Measurements from ENCODE around the gene TXNRD3.

Gene TXNRD3

DNA sequence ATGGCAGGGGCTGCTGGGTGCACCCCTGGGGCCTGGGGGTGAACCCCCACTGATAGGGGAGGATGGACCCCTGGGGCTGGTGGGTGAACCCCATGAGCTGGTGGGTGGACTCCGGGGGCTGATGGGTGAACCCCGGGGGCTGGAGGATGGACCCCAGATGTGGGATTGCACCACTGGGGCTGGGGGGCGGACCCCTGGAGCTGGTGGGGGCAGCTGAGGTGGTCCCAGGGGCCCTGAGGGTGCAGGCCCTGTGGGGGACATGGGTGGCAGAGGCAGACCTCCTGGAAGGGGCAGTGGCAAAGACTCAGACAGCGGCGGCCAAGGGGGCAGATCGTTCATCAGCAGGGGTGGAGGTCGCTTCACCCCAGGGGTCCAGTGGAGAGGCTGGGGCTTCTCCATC, 17.4 kb upstream of the TXNRD3 start:
- DNase-seq (ENCODE audit: low read depth, low spot score) = no peak

DNA sequence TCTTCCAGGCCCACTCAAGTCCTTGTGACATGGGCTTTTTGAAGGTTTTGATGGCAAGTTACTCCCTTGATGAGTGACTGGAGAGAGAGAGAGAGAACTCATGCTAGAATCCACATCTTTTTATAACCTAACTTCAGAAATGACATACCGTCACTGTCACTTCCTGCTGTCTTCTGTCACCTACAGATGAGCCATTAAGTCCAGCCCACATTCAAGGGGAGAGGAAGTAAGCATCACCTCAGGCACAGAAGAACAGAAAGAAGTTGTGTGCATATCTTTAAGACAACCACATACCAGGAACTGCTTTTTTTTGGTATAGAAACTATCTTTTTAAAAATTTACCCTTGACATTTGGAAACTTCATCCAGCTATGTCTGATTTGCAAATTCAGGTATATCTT, 16.6 kb upstream of the TXNRD3 start:
- no peak for DNase-seq (ENCODE audit: low read depth, low spot score)

DNA sequence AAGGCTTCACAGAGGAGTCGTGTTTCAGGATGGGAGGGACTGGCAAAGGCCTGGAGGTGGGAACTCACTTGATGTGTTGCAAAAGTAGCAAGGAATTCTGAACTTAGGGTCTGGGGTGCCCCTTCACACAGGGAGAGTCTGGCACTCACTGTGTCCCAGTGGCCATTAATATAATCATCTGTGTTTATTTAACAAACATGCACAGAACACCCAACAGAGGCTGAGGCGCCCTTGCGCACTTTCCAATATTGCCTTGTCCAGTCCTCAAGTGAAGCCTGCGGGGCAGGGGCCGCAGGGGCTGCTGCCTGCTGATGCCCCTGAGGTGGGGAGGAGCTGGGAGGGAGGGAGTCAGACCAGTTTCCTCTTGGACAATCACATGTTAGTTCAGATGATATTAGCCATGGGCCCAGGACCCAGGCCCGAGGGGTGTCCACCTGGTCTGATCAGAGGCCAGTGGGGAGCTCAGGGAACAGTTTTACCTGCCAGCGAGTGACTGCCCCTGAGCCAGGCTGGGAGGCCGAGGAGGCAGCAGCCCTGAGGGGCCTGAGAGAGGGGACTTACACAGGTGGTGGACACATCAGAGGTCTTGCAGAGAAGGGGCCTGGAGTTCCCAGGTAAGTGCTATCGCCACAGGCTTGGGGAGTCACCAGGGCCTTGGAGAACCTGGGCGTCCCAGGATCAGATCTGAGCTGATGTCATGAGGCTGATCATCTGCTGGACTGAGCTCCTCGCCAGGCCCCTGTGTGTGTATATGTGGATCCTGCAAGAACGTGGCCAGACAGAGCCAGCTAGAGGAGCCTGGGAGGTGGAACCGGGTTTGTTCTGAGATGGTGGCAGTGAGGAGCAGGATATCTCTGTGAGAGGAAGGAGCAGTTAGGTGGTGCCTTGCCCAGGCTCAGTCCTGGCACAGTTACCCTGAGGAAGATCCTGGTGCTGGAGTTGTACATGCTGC, 13.8 kb upstream of the TXNRD3 start:
- DNase-seq (ENCODE audit: low read depth, low spot score) = no peak

DNA sequence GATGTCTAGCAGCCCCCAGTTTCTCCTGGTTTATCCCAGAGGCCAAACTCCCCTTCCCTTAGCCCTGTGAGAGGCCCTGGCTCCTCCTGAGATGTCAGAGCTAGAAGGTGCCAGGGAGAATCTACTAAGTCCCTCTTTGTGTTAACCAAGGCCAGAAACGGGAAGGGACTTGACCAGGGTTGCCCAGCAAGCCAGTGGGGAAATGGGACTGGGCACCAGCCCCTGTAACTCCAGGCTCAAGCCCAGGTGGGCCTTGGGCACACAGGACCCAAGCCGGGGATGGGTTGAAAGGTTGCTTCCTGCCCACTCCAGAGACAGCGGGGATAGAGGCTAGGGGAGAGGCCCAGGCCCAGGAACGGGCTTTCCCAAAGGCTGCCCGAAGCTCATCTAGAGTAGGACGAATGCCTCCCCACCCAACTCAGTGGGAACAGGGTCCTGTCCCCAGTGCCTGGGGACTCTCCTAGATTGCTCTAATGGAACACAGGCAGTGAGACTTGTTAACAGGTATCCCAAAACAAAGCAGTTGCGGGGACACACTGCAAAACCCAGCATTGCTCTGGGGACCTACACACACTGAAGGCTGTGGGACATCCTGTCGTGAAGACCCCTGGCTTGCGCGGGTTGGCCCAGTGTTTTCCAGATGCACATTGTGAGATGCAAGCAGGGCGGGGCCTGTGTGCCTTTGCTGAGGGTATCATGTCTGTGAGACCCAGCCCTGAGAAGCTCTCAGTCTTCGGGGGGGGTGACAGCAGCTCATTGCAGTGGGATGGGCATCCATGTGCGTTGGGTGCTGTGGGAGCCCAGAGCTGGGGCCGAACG, 12.9 kb upstream of the TXNRD3 start:
- DNase-seq (ENCODE audit: low read depth, low spot score) = no peak

DNA sequence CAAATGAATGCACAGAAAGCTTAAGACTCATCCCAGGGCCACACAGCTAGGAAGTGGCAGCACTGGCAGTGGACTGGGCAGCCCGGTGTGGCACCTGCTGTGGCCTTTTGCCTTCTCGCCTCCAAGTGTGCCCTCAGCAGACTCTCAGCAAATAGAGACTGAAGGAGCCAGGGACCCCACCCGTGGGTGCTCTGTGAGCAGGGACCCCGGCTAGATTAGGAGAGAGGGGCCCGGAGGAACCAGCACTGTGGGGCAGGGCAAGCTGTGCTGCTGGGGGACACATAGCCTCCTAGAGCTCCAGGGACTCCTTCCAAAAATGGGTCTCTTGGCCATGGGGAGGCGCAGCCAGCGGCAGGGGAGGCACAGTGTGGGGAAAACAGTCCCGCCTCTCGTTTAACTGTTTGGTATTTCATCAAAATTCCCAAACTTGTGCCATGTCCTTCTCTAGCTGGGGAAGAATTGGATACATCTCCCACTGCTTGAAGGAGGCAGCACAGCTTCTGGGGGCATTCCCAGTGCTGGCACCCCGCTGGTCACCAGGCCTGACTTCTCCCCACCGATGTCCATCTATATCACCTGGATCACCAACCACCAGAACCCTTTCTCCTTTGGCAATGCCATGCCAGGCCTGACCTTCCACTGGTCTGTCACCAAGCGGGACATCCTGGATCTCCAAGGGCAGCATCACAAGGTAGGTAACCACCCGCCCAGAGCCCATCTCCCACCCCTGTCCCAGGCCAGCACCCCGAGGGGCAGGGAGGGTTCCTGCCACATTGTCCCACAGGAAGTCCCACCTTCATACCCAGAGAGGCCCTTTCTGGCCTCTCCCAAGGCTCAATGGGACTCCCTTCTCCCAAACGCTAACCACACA, 12.0 kb upstream of the TXNRD3 start:
- no peak for DNase-seq (ENCODE audit: low read depth, low spot score)

DNA sequence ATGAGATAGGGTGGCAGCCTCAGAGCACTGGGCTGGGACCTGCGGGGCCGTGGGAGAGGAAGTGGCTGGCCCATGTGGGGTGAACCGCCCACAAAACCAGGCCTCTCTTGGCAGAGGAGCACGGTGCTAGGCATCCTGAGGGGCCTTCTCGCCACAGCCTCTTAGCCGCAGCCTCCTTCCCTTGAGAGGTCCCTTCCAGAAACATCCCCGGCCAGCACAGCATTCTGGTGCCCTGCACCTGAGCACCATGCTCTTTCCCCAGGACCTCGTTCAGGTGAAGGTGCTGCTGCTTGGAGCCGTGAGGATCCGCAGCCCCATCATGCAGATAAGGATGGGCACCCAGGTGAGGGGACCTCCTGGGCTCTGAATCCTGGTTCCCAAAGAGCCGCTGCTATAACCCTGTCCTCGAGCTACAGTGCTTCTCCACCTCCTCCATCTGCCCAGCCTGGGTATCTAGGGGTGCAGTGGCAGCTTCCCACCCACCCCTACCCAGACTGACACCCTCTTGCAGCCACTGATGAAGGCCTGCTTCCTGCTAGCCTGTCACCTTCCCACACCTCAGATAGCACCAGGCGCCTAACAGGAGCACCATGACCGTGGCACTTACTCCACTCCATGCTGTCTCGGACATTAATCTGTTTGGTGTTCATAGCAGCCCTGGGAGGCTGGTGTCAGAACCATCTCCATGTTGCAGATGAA, 11.2 kb upstream of the TXNRD3 start:
- no peak for DNase-seq (ENCODE audit: low read depth, low spot score)

DNA sequence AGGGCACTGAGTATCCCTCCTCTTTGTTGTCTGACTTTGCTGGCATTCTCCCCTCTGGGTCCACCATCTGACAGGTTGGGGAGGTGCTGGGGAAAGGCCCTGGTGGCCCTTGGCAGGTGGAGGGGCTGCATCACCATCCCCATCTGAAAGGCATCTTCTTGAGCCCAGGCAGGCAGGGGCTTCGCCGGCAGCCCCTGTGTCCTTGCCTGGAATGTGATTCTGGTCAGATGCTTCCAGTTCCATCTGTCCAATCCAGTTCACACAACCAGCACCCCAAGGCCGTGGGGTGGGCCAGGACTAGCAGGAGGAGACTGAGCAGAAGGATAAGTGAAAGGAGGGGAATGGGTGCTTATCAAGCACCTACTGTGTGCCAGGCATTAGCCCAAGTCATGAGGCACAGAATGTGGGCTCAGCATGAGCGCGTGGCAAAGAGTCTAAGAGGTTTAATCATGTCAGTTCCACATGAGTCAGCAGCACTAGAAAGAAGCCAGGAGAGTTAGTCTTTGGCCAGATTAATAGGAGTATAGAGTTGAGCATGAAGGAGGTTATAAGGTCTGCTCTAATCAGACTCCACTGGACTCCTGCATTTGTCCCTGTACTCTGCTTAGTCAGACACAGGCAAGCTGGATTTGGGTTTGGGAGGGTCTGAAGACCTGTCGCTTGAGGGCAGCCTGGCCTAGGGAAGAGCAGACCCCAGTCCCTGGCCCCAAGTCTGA, 10.5 kb upstream of the TXNRD3 start:
- no peak for DNase-seq (ENCODE audit: low read depth, low spot score)

DNA sequence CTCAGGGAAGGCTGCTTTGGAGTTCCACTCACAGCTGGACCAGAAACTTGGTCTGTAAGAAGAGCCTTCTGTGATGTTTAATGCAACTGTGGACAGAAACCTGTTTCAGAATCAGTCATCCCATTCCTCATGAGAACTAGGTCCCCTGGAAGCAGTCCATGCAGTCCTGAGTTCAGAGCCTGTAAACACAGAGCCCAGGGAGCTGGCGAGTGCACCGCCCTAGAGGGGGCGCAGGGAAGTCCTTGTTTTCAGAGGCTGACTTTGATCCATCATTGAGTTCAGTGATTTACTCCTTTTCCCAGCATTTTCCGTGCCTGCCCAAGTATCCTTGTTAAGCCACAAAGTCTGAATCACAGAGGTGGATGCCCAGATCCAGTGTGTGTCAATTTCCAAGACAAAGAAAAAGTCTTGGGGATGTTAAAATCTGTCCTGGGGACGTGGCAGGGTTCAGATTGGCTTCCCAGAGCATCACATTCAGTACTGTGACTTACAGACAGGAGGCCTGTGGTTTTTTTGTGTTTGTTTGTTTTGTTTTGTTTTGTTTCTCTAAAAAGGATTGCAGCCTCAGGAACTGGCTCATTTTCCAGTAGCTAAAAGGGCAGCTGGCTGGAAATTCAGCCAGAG, 9.8 kb upstream of the TXNRD3 start:
- no peak for DNase-seq (ENCODE audit: low read depth, low spot score)

DNA sequence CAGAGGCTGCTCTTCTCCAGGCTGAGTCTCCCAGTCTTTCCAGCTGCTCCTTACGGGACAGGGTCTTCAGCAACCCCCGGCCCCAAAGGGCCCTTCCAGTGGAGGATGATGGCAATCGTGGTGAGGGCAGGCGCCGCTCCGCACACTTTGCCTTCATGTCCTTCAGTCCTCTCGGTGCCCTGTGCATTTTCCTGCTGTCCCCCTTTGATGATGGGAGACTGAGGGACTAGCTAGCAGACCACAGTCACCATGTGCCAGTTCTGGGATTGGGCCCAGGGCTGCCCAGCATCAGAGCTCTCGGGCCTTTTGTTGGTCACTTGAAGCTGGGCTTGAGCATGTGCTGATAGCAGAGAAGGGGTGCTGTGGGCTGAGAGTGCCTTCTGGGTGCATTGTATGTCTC, 8.8 kb upstream of the TXNRD3 start:
- no peak for DNase-seq (ENCODE audit: low read depth, low spot score)

DNA sequence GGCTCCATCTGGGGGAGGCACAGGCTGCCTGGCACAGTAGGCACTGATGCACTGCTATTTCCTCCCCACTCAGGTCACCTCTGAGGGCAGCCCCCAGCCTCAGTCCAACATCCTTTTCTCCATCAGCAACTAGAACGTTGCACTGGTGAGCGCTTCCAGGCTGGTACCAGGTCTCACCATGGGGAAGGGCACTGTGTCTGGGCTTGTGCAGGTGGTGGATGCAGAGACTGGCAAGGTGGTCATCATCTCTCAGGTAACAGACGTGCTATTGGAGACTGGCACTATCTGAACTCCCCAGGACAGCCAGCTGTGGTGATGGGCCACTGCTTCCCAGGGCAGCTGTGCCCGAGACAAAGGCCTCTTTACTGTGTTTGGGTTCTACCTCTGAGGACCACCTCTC, 8.3 kb upstream of the TXNRD3 start:
- no peak for DNase-seq (ENCODE audit: low read depth, low spot score)

DNA sequence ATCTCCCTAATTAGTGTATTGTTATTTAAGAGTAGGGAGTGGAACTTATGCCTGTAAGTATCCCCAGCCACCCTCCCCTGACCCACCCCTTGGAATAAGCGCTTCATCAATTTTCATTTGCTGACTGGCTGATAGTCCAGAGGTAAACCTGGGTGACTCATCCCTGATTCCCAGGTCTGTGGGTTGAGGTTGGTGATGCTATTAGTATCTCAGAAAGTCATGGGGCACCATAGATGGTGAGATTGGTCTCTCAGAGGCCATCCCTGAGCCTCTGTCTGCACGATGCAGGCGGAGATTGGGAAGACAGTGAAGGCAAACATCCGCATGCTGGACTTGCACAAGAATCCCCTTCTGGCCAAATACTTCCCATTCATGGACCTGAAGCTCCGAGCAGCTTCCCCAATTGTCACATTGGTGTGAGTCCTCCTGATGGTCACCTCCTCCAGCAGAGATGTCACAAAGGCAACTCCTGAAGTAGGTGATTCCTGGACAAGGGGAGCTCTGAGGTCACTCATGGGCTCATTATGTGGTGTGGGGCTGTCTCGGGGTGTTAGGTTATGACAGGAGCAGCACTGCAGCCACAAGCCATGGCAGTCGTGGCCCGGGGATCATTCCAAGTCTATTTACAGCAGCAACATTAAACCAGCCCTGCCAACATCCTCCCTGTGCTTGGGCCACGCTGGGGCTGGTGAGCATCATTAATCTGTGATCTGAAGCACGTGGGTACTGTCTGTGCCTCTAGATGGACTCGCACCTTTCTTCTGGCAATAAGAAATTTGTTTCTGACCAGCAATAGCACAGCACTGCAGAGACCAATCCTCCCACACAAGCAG, 6.8 kb upstream of the TXNRD3 start:
- DNase-seq (ENCODE audit: low read depth, low spot score) = no peak

DNA sequence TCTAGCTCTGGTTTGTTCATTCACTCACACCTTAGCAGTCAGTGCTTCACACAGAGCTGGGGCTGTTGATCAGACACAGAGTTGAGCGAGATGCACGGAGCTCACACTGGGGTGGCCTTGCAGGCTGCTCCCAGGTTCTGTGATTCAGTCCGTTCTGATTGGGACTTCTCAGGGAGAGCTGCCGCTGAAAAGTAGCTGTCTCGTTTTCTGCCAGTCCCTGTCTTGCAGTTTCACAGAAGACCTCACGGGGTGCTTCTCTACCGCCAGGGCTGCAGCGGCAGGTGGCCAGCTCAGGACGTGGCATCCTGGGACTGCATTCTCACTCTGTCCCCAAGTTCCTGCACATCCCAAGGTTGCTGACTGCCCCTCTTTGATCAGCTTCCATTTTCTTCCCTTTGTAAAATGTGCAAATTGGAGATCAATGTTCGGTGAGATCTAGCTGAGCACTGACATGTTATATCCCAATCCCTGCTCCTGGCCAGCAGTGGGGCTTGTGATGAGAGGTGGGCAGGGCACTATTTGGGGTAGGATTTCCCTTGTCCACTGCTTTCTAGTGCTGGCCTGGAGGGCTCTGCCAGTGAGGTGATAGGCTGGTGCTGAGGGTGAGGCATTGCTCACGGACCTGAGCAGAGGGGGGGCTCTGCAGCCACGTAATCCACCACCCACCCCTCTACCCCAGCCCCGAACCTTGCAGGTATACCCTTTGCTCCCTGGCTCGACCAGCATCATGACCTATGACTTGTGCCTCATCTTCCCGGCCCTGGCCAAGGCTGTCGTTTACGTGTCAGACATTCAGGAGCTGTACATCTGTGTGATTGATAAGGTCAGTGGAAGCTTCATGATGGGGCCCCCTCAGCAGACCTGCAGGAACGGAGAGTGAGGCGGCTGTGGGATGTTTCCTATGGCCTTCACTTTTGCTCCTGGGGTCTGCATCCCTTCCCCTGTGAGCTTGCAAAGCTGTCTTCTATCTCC, 5.3 kb upstream of the TXNRD3 start:
- DNase-seq (ENCODE audit: low read depth, low spot score) = no peak

DNA sequence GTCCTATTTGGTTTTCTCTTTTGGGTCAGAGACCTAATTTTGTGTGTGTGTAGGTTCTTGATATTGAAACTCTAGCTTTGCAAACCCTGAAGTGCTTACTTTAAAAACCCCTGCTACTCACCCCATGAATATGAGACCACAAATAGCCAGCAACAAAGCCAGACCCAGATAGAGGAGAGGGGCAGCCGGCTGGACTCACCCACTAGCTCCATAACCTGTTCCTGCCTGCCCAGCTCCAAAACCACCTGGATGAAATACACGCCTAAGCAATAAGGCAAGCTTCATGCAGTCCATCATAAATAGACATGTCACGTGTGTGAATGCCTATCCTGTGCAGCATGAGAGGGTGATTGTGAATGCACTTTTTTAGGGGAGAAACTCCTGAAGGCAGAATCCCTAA, 3.7 kb upstream of the TXNRD3 start:
- no peak for DNase-seq (ENCODE audit: low read depth, low spot score)

DNA sequence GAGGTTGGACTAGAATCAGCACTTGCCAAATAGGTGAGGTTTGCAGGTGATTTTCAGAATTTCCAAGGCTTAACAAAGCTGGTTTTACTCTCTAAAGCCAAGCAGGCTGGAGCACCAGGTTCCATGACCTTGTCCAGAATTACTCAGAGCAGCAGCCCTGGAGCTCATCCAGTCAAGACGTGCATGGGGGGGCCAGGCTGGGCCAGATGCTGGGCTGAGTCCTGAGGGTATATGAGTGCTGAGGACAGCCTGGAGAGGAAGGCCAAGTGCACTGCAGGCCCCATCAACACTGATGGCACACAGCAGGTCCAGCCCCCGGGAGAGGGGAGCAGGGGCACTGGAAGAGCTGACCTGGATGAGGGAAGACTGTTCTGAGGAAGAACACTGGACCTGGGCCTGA, 3.0 kb upstream of the TXNRD3 start:
- no peak for DNase-seq (ENCODE audit: low read depth, low spot score)

DNA sequence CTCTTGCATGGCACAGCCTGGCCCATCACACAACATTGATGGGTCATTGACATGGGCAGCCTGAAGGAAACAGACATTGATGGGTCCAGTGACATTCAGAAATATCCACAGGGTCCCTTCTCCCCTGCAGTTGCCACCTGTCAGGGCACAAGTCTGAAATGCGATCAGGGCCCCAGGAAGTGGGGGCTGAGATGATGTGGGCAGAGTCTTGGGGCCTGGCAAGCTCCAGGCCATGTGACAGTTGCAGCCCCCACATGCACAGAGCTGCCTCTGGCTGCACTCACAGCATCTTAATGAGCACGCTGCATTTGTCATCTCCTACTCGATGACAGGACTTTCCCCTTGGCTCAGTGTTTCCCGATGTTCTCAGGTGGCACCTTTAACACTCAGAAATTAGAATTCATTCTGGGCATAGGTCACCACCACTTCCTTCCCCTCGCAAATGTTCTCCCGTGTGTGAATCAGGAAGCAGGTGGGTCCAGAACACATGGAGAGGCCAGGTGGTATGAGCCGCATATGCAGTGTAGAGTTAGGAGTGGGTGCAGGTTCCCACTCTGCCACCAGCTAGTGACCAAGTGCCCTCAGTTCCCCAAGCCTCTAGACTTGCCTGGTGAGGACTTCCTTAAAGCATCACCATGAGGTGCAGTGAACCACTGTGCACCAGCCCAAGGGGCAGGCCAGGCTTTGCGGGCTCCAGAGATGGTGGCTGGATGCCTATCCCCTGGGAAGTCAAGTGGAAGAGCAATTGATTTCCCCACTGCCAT, 1.6 kb upstream of the TXNRD3 start:
- DNase-seq (ENCODE audit: low read depth, low spot score) = no peak

DNA sequence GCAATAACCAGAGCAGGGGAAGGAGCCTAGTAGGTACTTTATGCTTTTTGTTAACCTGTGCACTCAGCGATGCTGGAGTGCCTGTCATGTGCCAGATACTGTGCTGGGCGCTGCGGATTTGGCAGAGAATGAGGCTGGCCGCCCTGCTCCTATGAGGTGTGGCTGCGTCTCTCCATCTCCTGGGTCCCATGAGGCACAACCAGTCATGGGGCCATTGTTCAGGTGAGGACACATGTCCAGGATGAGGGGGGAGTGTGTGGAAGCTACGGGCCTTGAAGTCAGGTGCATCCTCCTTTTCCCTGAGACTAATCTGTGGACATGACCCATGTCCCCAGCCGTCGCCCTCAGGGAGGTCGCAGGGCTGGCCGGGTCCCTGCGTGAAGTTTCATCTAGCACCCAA, 963 bp upstream of the TXNRD3 start:
- DNase-seq (ENCODE audit: low read depth, low spot score) = no peak

DNA sequence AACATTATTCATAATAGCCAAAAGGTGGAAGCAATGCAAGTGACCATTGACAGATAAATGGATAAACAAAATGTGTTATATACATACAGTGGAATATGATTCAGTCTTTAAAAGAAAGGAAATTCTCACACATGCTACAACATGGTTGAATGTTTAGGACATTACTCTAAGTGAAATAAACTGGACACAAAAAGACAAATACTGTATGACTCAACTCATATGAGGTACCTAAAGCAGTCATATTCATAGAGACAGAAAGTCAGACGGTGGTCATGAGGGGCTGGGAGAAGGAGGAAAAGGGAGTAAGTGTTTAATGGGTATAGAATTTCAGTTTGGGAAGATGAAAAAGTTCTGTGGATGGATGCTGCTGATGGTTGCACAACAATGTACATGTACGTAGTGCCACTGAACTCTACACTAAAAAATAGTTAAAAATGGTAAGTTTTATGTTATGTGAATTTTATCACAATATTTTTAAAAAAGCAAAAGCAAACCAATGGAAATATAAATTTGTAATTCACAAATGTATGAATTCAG, 5.3 kb downstream of the TXNRD3 start:
- no peak for DNase-seq (ENCODE audit: low read depth, low spot score)

All from activated CD4-positive, CD25-positive, alpha-beta regulatory T cell treated with anti-CD3 and anti-CD28 coated beads, Interleukin-2, amount 50 U/mL, for 16 hours (primary cell).